ENCODE data around the gene SIPA1L3. TPM values are rescaled to one million over a fixed set of nuclear protein-coding genes. Genes with fewer than 3 reads are reported as not detected.
A peak's percentile ranks its signal among the peaks of the same experiment; 100 is the strongest.

The SIPA1L3 gene
- polyA plus RNA-seq, 1 of the 3 experiments (the other 2 are of a cell fraction): 11.6 TPM

DNA sequence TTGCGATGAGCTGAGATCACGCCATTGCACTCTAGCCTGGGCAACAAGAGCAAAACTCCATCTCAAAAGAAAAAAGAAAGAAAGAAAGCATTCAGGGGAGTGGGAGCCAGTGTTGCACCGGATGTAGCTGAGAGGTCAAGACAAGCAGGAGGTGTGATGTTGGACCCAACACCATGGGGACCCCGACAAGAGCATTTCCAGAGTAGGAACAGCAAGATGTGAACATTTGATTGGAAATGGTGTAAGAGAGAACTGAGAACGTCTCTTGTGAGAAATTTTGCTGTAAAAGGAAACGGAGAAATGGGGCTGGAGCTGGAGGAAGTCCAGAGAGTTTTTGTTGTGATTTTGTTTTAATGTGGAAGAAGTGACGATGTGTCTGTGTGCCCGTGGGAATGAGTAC, 332.8 kb downstream of the SIPA1L3 start:
- 81% methylated on average over 8 of the region's 8 CpGs for WGBS (ENCODE audit: low lambda C conversion rate)
- Histone ChIP-seq H3K79me2 (ENCODE audit: insufficient read depth) (no peaks in the 10 kb centered on the region), H3K4me2 (no peak overlapping the region), H4K20me1 (ENCODE audit: insufficient read depth) (no peaks in the 10 kb centered on the region), H3K9ac (no peak overlapping the region), H3K27ac (ENCODE audit: low read depth in 2 of 2, low read length in 1 of 2) (no peak overlapping the region), H3K4me3 (ENCODE audit: low read depth in 2 of 2, low read length in 1 of 2) (no peak overlapping the region), H3K36me3 (replicated peaks in 1 of 2; ENCODE audit: control insufficient read depth in 1 of 2, insufficient read depth in 2 of 2, low read length in 1 of 2) (no peaks in the 10 kb centered on the region), H3K4me1 (ENCODE audit: control insufficient read depth in 1 of 2, insufficient read depth in 2 of 2, low read depth in 1 of 2, low read length in 1 of 2) (no peaks in the 10 kb centered on the region), H3K27me3 (ENCODE audit: insufficient read depth) (no peaks in the 10 kb centered on the region), H2AFZ (ENCODE audit: low read depth) (no peak overlapping the region), H3K9me2 (no peaks in the 10 kb centered on the region), H3F3A (replicated peaks; ENCODE audit: insufficient read depth) (no peaks in the 10 kb centered on the region), H3K9me3 (no peaks in the 10 kb centered on the region)
- POLR2A ChIA-PET: no interaction called here
- TF ChIP-seq NRF1 (IDR thresholded peaks at IDR 0.05; ENCODE audit: low read depth, low read length) (no peak), EZH2phosphoT487 (IDR thresholded peaks at IDR 0.05; ENCODE audit: borderline replicate concordance, low read depth) (no peak), TCF12 (IDR thresholded peaks at IDR 0.05) (no peak), MAX (IDR thresholded peaks at IDR 0.05; ENCODE audit: low read depth) (no peak), TAF1 (IDR thresholded peaks at IDR 0.05; ENCODE audit: borderline replicate concordance, low read depth, low read length) (no peak), NFIC (IDR thresholded peaks at IDR 0.05; ENCODE audit: borderline replicate concordance) (no peak), FOSL2 (IDR thresholded peaks at IDR 0.05; ENCODE audit: borderline replicate concordance, low read depth) (no peak), CTCF (IDR thresholded peaks at IDR 0.05) (no peak), EP300 (IDR thresholded peaks at IDR 0.05; ENCODE audit: borderline replicate concordance in 1 of 2, low read depth in 1 of 2, low read length in 1 of 2) (no peak), MXI1 (IDR thresholded peaks at IDR 0.05; ENCODE audit: low read depth, low read length) (no peak)
- TF ChIP-seq, protein P1, sequence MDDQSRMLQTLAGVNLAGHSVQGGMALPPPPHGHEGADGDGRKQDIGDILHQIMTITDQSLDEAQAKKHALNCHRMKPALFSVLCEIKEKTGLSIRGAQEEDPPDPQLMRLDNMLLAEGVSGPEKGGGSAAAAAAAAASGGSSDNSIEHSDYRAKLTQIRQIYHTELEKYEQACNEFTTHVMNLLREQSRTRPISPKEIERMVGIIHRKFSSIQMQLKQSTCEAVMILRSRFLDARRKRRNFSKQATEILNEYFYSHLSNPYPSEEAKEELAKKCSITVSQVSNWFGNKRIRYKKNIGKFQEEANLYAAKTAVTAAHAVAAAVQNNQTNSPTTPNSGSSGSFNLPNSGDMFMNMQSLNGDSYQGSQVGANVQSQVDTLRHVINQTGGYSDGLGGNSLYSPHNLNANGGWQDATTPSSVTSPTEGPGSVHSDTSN (IDR thresholded peaks at IDR 0.05): no peak
- TF ChIP-seq, protein P2, sequence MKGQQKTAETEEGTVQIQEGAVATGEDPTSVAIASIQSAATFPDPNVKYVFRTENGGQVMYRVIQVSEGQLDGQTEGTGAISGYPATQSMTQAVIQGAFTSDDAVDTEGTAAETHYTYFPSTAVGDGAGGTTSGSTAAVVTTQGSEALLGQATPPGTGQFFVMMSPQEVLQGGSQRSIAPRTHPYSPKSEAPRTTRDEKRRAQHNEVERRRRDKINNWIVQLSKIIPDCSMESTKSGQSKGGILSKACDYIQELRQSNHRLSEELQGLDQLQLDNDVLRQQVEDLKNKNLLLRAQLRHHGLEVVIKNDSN (IDR thresholded peaks at IDR 0.05; ENCODE audit: borderline replicate concordance, low read depth): no peak
- CTCF ChIA-PET: interaction anchor here (0.9 to 1.4 kb wide), 4 partner anchors 10 to 96 kb away, joined by 3 to 5 read pairs (median 3); partner anchors contain the start of gene CATSPERG
- DNase-seq: no peak

DNA sequence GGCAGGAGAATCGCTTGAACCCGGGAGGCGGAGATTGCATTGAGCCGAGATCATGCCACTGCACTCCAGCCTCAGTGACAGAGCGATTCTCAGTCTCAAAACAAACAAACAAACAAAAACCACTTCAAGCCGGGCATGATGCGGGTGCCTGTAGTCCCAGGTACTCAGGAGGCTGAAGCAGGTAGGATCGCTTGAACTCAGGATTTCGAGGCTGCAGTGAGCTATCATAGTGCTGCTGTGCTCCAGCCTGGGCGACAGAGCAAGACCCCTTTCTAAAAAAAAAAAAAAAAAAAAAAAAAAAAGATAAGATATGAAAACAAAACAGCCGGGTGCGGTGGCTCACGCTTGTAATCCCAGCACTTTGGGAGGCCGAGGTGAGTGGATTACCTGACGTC, 336.3 kb downstream of the SIPA1L3 start:
- no peak for DNase-seq
- no peaks in the 10 kb centered on the region for H3K36me3 ChIP-seq (replicated peaks in 1 of 2; ENCODE audit: control insufficient read depth in 1 of 2, insufficient read depth in 2 of 2, low read length in 1 of 2)
- no peaks in the 10 kb centered on the region for H3F3A ChIP-seq (replicated peaks; ENCODE audit: insufficient read depth)
- H3K27ac ChIP-seq (ENCODE audit: low read depth in 2 of 2, low read length in 1 of 2): no peak overlapping the region
- ChIA-PET CTCF (interaction anchor here (1.0 to 7.2 kb wide), 11 partner anchors 9 to 345 kb away, joined by 3 to 76 read pairs (median 8); partner anchors contain the start of genes CATSPERG, PPP1R14A, SIPA1L3 and WDR87), POLR2A (no interaction called here)
- no peaks in the 10 kb centered on the region for H3K4me1 ChIP-seq (ENCODE audit: control insufficient read depth in 1 of 2, insufficient read depth in 2 of 2, low read depth in 1 of 2, low read length in 1 of 2)
- peak overlapping the region; percentile 69 for H3K4me2 ChIP-seq
- WGBS (ENCODE audit: low lambda C conversion rate): 76% methylated on average over 15 of the region's 15 CpGs
- H3K9me3 ChIP-seq: no peaks in the 10 kb centered on the region
- no peaks in the 10 kb centered on the region for H4K20me1 ChIP-seq (ENCODE audit: insufficient read depth)
- no peaks in the 10 kb centered on the region for H3K9me2 ChIP-seq
- peak overlapping the region in 1 of 2 experiments; percentile 50; a peak in 2 of 4 replicates for H3K4me3 ChIP-seq (ENCODE audit: low read depth in 2 of 2, low read length in 1 of 2)
- H3K79me2 ChIP-seq (ENCODE audit: insufficient read depth): no peaks in the 10 kb centered on the region
- H3K27me3 ChIP-seq (ENCODE audit: insufficient read depth): no peaks in the 10 kb centered on the region
- H2AFZ ChIP-seq (ENCODE audit: low read depth): peak overlapping the region; percentile 98
- H3K9ac ChIP-seq: no peak overlapping the region
- no peak for TF ChIP-seq REST (IDR thresholded peaks at IDR 0.05; ENCODE audit: low read depth, low read length)
- TF ChIP-seq IRF3 (IDR thresholded peaks at IDR 0.05; ENCODE audit: low read depth, low read length): no peak
- TF ChIP-seq GATA2 (CRISPR knock-in tag; IDR thresholded peaks at IDR 0.05): no peak
- TF ChIP-seq, protein P3, sequence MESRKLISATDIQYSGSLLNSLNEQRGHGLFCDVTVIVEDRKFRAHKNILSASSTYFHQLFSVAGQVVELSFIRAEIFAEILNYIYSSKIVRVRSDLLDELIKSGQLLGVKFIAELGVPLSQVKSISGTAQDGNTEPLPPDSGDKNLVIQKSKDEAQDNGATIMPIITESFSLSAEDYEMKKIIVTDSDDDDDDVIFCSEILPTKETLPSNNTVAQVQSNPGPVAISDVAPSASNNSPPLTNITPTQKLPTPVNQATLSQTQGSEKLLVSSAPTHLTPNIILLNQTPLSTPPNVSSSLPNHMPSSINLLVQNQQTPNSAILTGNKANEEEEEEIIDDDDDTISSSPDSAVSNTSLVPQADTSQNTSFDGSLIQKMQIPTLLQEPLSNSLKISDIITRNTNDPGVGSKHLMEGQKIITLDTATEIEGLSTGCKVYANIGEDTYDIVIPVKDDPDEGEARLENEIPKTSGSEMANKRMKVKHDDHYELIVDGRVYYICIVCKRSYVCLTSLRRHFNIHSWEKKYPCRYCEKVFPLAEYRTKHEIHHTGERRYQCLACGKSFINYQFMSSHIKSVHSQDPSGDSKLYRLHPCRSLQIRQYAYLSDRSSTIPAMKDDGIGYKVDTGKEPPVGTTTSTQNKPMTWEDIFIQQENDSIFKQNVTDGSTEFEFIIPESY (IDR thresholded peaks at IDR 0.05; ENCODE audit: borderline replicate concordance, low read depth): no peak

All from SK-N-SH (cell line).